Testis (tissue), 3 donors: ENCODE measurements around the gene RBM43. TPM values are rescaled to one million over a fixed set of nuclear protein-coding genes. Genes with fewer than 3 reads are reported as not detected.

Experiments used
- DNase-seq: peaks from one replicate; pipeline ENCODE4 v3.0.0-alpha.2; 2019
- H3K27ac ChIP-seq, 2 donors: fragments of 200-600 bp; sonication (generic); one replicate each; pipeline ENCODE4 v1.5.1; 2019
- H3K27me3 ChIP-seq: fragments of 200-600 bp; sonication (generic); one replicate; pipeline ENCODE4 v1.5.1; 2019
- H3K36me3 ChIP-seq: fragments of 200-600 bp; sonication (generic); one replicate; pipeline ENCODE4 v1.5.1; 2017; ENCODE audit warnings: low read depth; ENCODE audit errors: missing control alignments
- H3K4me1 ChIP-seq: fragments of 200-600 bp; sonication (generic); one replicate; pipeline ENCODE4 v1.5.1; 2019
- H3K4me3 ChIP-seq, 2 donors: fragments of 200-600 bp; sonication (generic); one replicate each; pipeline ENCODE4 v1.5.1; 2017 to 2019
- H3K9me3 ChIP-seq: fragments of 200-600 bp; sonication (generic); one replicate; pipeline ENCODE4 v1.5.1; 2017
- POLR2A ChIP-seq: fragments of 450-650 bp; IDR thresholded peaks from one replicate; pipeline ENCODE4 v1.6.1; 2017; ENCODE audit warnings: antibody characterized with exemption, mild to moderate bottlenecking, moderate library complexity
- WGBS, 2 donors: methylation state at CpG; one replicate each; pipeline ENCODE4 v1.1.5; 2018; 5-methylcytosine and 5-hydroxymethylcytosine counted together
- intact Hi-C: fragments of 100-400 bp; cut with DNase I; formaldehyde crosslinking; loops from one replicate; pipeline ENCODE4 v1.15.1; 2023; ENCODE audit warnings: low total_unique reads
- polyA plus RNA-seq: library from polyadenylated mRNA; stranded (reverse); fragments of 350-450 nt; fragmentation: Illumina TruSeq; extraction: RNeasy Lipid Tissue Mini Kit (QIAGEN cat#74804); gene quantifications from one replicate; pipeline ENCODE4 v1.2.3, GENCODE V29; 2014; ENCODE audit warnings: low read depth, low replicate concordance; ENCODE audit not compliant: insufficient read depth
- total RNA-seq, 2 donors: library from RNA; depleted of rRNA; stranded (reverse); fragments of >200 nt; gene quantifications; one replicate each; pipeline ENCODE4 v1.2.3, GENCODE V29; 2016
- TF ChIP-seq, protein P1 (sequence below), 3 experiments: fragments of 450-650 bp in 2 of 3; fragments of 200-600 bp in 1 of 3; sonication (generic) in 1 of 3; IDR thresholded peaks; one replicate each; pipeline ENCODE4 v1.5.1; 2016 to 2019; ENCODE audit warnings: antibody characterized with exemption in 3 of 3, mild to moderate bottlenecking in 2 of 3, moderate library complexity in 1 of 3

The RBM43 gene
- total and polyA plus RNA-seq, 3 donors from 2014 or later, result 6.9 to 8.6 (median 7.1) TPM

DNA sequence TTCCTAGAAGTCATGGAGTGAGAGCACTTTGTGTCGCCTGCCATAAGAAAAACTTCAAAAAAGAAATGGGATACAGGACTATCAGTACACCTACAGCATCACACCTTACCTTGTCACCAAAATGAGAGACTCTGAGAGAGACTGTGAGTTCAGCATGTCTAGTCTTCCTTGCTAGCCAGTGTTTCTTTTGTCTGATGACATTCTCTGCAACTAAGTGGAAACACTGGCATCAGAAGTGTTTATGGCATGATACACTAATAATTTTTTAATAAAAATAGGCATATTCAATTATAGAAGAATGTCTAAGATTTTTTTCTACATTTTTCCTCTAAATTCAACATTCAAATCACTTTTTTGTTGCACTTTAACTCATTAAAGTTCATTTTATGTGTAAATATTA lies 9.0 kb downstream of the RBM43 start:
- Histone ChIP-seq H3K4me1 (no peaks in the 10 kb centered on the region), H3K9me3 (no peaks in the 10 kb centered on the region), H3K27ac (no peak overlapping the region), H3K4me3 (no peak overlapping the region), H3K36me3 (no peaks in the 10 kb centered on the region), H3K27me3 (no peaks in the 10 kb centered on the region)
- WGBS, 2 donors, result 95 to 98% methylated on average over 1 of the region's 1 CpG
- intact Hi-C loops, result no loop called here
- TF ChIP-seq POLR2A, result no peak
- TF ChIP-seq, protein P1, sequence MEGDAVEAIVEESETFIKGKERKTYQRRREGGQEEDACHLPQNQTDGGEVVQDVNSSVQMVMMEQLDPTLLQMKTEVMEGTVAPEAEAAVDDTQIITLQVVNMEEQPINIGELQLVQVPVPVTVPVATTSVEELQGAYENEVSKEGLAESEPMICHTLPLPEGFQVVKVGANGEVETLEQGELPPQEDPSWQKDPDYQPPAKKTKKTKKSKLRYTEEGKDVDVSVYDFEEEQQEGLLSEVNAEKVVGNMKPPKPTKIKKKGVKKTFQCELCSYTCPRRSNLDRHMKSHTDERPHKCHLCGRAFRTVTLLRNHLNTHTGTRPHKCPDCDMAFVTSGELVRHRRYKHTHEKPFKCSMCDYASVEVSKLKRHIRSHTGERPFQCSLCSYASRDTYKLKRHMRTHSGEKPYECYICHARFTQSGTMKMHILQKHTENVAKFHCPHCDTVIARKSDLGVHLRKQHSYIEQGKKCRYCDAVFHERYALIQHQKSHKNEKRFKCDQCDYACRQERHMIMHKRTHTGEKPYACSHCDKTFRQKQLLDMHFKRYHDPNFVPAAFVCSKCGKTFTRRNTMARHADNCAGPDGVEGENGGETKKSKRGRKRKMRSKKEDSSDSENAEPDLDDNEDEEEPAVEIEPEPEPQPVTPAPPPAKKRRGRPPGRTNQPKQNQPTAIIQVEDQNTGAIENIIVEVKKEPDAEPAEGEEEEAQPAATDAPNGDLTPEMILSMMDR (IDR thresholded peaks at IDR 0.05), result no peak
- no peak for DNase-seq

DNA sequence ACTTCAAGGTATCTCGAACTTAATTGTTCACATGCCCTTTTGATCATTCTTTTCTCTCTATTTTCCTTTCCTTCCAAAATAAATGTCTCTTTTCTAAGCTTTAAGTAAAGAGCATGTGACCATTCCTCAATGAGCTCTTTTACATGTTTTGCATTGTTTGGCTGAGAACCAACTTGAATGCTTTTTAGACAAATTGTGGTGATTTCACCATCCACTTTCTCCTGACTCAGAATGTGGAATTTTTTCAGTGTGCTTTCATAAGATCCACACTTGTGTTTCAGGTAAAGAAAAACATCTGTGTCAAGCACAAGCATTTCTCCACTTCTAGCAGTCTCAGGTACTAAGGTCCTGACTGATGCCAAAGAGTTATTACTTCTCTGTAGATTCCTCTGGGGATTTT lies 10.7 kb downstream of the RBM43 start:
- WGBS, 2 donors, result 85 to 95% methylated on average over 1 of the region's 1 CpG
- TF ChIP-seq POLR2A, result no peak
- TF ChIP-seq, protein P1 (IDR thresholded peaks at IDR 0.05), result no peak
- no peaks in the 10 kb centered on the region for H3K27me3 ChIP-seq
- H3K36me3 ChIP-seq, result no peaks in the 10 kb centered on the region
- no peak for DNase-seq
- intact Hi-C loops, result no loop called here
- H3K9me3 ChIP-seq, result no peaks in the 10 kb centered on the region
- no peak overlapping the region for H3K27ac ChIP-seq
- no peaks in the 10 kb centered on the region for H3K4me1 ChIP-seq
- no peak overlapping the region for H3K4me3 ChIP-seq

DNA sequence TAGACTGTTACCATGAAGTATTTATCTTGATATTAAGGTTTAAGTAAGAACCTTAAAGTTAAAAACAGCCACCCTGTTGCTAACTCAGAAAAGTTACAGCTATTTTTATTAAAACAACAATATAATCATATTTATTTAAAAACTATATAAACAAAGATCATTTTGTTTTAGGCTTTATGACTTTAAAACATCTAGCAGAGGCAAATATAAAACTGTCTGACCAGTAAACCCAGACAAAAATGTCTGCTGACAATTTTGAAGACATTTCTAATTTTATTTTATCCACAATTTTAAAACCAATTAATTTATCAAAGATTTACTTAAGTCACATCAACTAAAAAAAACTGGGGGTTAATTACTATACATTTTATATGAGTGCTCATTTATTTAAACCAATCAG lies 14.2 kb downstream of the RBM43 start:
- Histone ChIP-seq H3K4me1 (no peaks in the 10 kb centered on the region), H3K9me3 (no peaks in the 10 kb centered on the region), H3K36me3 (no peaks in the 10 kb centered on the region), H3K27me3 (no peaks in the 10 kb centered on the region), H3K4me3 (no peak overlapping the region), H3K27ac (no peak overlapping the region)
- intact Hi-C loops, result loop anchor here (10.0 kb wide), 1 partner anchor 1653 kb away; no protein-coding TSS in a partner anchor
- TF ChIP-seq, protein P1 (IDR thresholded peaks at IDR 0.05), result no peak
- no peak for TF ChIP-seq POLR2A
- DNase-seq, result no peak

DNA sequence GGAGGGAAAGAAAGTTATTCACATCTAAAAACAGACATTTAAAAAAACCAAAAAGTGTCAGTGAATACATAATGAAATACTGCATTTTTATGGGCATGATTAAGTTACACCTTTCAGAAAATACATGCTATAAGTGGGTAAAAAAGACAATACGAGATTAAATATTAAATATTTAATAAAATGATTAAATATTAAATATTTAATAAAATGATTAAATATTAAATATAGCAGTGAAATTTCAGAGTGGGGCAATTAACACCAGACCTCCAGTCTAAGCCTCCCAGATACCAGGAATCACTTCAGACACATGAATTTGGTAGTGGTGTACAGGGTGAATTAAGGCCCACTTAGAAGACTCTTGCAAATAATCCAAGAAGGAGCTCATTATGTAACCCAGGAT lies 15.5 kb downstream of the RBM43 start:
- WGBS, 2 donors, result 89 to 91% methylated on average over 1 of the region's 1 CpG
- no peak for DNase-seq
- intact Hi-C loops, result loop anchor here (10.0 kb wide), 1 partner anchor 1651 kb away; no protein-coding TSS in a partner anchor

DNA sequence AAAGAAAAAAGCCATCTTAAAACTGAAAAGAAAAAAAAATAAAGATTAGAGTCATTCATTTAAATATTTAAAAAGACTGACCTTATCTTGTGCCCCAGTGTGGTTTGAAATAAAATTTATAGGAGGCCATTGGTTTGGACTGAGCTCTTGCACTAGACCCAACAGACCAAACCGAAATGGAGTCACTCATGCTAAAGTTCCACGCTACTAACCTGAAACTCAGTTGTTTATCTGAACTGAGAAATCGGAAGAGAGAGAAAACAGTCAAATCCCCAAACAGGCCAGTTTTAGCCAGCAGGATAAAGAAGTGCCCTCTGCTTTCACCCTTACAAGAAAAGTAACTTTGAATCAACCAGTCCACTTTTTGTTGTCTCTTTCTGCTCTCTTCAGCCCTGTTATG lies 18.2 kb downstream of the RBM43 start:
- intact Hi-C loops, result loop anchor here (10.0 kb wide), 1 partner anchor 1649 kb away; no protein-coding TSS in a partner anchor
- no peaks in the 10 kb centered on the region for H3K36me3 ChIP-seq
- H3K27me3 ChIP-seq, result no peaks in the 10 kb centered on the region
- whole genome bisulfite sequencing, 2 donors, result 82 to 83% methylated on average over 3 of the region's 3 CpGs
- no peak for DNase-seq
- no peak overlapping the region for H3K4me3 ChIP-seq
- TF ChIP-seq, protein P1 (IDR thresholded peaks at IDR 0.05), result no peak
- no peak for TF ChIP-seq POLR2A
- no peaks in the 10 kb centered on the region for H3K9me3 ChIP-seq
- H3K27ac ChIP-seq, result no peak overlapping the region
- H3K4me1 ChIP-seq, result no peaks in the 10 kb centered on the region

More for the DNA sequence above, 15.5 kb downstream of the RBM43 start:
- Histone ChIP-seq H3K27ac (no peak overlapping the region), H3K36me3 (no peaks in the 10 kb centered on the region), H3K9me3 (no peaks in the 10 kb centered on the region), H3K4me3 (no peak overlapping the region), H3K4me1 (no peaks in the 10 kb centered on the region), H3K27me3 (no peaks in the 10 kb centered on the region)
- TF ChIP-seq, protein P1 (IDR thresholded peaks at IDR 0.05), result no peak
- no peak for TF ChIP-seq POLR2A
